A673 (cell line): ENCODE data around the gene DENND1A. TPM values are rescaled to one million over a fixed set of nuclear protein-coding genes. Genes with fewer than 3 reads are reported as not detected.

Experiments used
- BruUV-seq: library from RNA; stranded (reverse); fragments of 400-500 nt; replicated peaks from 2 replicates; lab custom pipeline; 2021; lab: Mats Ljungman, UMichigan
- CTCF ChIA-PET: fragments of 300-600 bp; sonication (Branson Sonifier 250); formaldehyde crosslinking; loops from one replicate; lab custom pipeline; 2022; ENCODE audit warnings: antibody characterized with exemption; lab: Charles Lee
- POLR2A ChIA-PET: fragments of 300-600 bp; sonication (Branson Sonifier 250); formaldehyde crosslinking; loops from one replicate; lab custom pipeline; 2022; ENCODE audit warnings: antibody characterized with exemption; ENCODE audit not compliant: low non-redundant PET; lab: Charles Lee
- DNase-seq: peaks from one replicate; pipeline ENCODE4 v3.0.0-alpha.2; 2015; ENCODE audit warnings: low spot score
- H3K27ac ChIP-seq: fragments of 200-600 bp; sonication (generic); 2 replicates; pipeline ENCODE4 v1.5.1; 2016; ENCODE audit warnings: mixed run types, low read depth, mild to moderate bottlenecking, mixed read lengths, antibody characterized with exemption, low read length; ENCODE audit not compliant: poor library complexity, severe bottlenecking
- H3K27me3 ChIP-seq: fragments of 200-600 bp; sonication (generic); replicated peaks from 2 replicates; pipeline ENCODE4 v1.6.1; 2017; ENCODE audit warnings: mixed run types, low read depth, mild to moderate bottlenecking, mixed read lengths, antibody characterized with exemption, low read length; ENCODE audit not compliant: insufficient read depth, poor library complexity
- H3K36me3 ChIP-seq: fragments of 200-600 bp; sonication (generic); 2 replicates; pipeline ENCODE4 v1.6.1; 2016; ENCODE audit warnings: mixed run types, mild to moderate bottlenecking, mixed read lengths, antibody characterized with exemption, low read length; ENCODE audit not compliant: insufficient read depth, poor library complexity, severe bottlenecking
- H3K4me1 ChIP-seq: fragments of 200-600 bp; sonication (generic); 2 replicates; pipeline ENCODE4 v1.6.1; 2017; ENCODE audit warnings: mixed run types, mild to moderate bottlenecking, mixed read lengths, antibody characterized with exemption, low read length; ENCODE audit not compliant: insufficient read depth, poor library complexity, severe bottlenecking
- H3K4me3 ChIP-seq: fragments of 200-600 bp; sonication (generic); 2 replicates; pipeline ENCODE4 v1.5.1; 2016; ENCODE audit warnings: low read depth, mixed run types, mild to moderate bottlenecking, mixed read lengths, low read length; ENCODE audit not compliant: poor library complexity, severe bottlenecking
- H3K9me3 ChIP-seq: fragments of 200-600 bp; sonication (generic); 2 replicates; pipeline ENCODE4 v1.6.1; 2016; ENCODE audit warnings: mixed run types, low read depth, mild to moderate bottlenecking, mixed read lengths, antibody characterized with exemption, low read length; ENCODE audit not compliant: poor library complexity, severe bottlenecking
- EZH2 ChIP-seq: fragments of 200-600 bp; sonication (generic); IDR thresholded peaks from 2 replicates; pipeline ENCODE4 v1.6.1; 2017; ENCODE audit warnings: borderline replicate concordance, low read depth, mild to moderate bottlenecking, mixed read lengths, antibody characterized with exemption, low read length; ENCODE audit not compliant: poor library complexity, severe bottlenecking
- intact Hi-C: fragments of 100-400 bp; cut with micrococcal nuclease; formaldehyde crosslinking; loops from one replicate; pipeline ENCODE4 v1.10.0; 2022; ENCODE audit not compliant: unreplicated experiment
- total RNA-seq: library from RNA; stranded (reverse); gene quantifications from 2 replicates; pipeline ENCODE4 v1.2.3, GENCODE V29; 2021
- TF ChIP-seq, protein P1 (sequence below): fragments of 300-800, 200-600 bp; sonication (generic); conservative IDR thresholded peaks from 2 replicates; pipeline ENCODE4 v1.5.1; 2017; ENCODE audit warnings: low read depth, mild to moderate bottlenecking, antibody characterized with exemption, low read length, moderate library complexity, mixed read lengths

Gene DENND1A
- total RNA-seq, 1 experiment from 2014 or later: 12.0 TPM

DNA sequence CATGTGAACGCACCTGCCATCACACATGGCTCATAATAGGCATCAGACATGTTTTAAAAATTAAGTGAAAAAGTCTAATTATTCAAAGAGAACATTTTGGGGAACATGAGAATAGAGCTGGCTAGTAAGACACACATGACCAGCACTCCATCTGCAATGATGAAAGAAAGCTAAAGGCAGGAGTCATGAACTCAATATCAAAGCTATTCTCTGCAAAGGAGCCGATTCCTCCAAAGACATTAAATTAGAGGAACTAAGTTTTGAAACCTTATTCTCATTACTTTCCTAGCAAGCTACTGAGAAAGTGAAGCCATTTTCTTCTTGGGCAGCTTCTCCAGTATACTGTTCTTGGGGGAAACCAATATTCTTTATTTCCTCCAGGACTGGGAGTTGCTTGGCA lies 401.9 kb downstream of the DENND1A start:
- no TSS peak for BruUV-seq

DNA sequence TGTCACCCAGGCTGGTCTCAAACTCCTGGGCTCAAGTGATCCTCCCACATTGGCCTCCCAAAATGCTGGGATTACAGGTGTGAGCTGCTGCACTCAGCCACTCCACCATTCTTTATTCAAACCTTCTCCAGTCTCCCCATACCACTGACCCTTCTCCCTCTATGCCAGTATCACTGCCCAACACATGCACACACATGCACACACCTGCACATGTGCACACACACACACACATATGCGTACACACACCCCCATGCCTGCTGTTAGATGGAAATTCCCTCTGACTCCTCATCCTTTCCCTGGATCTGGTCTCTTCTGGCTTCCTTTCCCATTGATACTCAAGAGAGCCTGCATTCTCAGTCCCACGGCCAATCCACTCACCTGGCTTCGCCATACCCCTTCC lies 404.0 kb downstream of the DENND1A start:
- no peak for DNase-seq
- Histone ChIP-seq H3K36me3 (no peaks in the 10 kb centered on the region), H3K4me1 (no peaks in the 10 kb centered on the region), H3K27me3 (peaks cover 3% of the 10 kb centered on the region), H3K9me3 (peaks cover 10% of the 10 kb centered on the region), H3K4me3 (no peak overlapping the region), H3K27ac (no peak overlapping the region)
- no TSS peak for BruUV-seq
- CTCF ChIA-PET: no interaction called here
- TF ChIP-seq, protein P1, sequence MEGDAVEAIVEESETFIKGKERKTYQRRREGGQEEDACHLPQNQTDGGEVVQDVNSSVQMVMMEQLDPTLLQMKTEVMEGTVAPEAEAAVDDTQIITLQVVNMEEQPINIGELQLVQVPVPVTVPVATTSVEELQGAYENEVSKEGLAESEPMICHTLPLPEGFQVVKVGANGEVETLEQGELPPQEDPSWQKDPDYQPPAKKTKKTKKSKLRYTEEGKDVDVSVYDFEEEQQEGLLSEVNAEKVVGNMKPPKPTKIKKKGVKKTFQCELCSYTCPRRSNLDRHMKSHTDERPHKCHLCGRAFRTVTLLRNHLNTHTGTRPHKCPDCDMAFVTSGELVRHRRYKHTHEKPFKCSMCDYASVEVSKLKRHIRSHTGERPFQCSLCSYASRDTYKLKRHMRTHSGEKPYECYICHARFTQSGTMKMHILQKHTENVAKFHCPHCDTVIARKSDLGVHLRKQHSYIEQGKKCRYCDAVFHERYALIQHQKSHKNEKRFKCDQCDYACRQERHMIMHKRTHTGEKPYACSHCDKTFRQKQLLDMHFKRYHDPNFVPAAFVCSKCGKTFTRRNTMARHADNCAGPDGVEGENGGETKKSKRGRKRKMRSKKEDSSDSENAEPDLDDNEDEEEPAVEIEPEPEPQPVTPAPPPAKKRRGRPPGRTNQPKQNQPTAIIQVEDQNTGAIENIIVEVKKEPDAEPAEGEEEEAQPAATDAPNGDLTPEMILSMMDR: no peak
- TF ChIP-seq EZH2: no peak
- POLR2A ChIA-PET: no interaction called here
- intact Hi-C loops: no loop called here

More for the DNA sequence above, 401.9 kb downstream of the DENND1A start:
- Histone ChIP-seq H3K27ac (no peak overlapping the region), H3K4me1 (no peaks in the 10 kb centered on the region), H3K36me3 (no peaks in the 10 kb centered on the region), H3K9me3 (peaks cover 10% of the 10 kb centered on the region), H3K27me3 (peaks cover 3% of the 10 kb centered on the region), H3K4me3 (no peak overlapping the region)
- DNase-seq: no peak
- TF ChIP-seq EZH2: no peak
- TF ChIP-seq, protein P1: no peak
- POLR2A ChIA-PET: no interaction called here
- intact Hi-C loops: no loop called here
- CTCF ChIA-PET: no interaction called here

DNA sequence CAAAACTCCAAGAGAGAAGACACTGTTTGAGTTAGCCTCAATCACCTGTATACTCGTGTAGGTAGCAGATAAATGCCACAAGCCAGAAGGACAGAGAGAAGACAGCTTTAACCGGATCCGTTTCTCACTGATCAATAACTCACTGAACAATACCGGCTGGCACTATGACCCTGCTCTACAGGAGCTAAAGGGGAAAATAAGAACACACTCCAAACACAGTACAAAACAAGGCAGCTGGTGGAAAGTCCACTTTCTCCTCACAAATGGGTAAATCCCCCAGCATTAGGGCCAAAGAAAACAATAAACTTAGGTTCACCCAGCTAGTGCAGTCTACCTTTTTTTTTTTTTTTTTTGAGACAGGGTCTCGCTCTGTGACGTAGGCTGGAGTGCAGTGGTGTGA lies 404.5 kb downstream of the DENND1A start:
- Histone ChIP-seq H3K27me3 (peaks cover 3% of the 10 kb centered on the region), H3K9me3 (peaks cover 10% of the 10 kb centered on the region), H3K4me1 (no peaks in the 10 kb centered on the region), H3K36me3 (no peaks in the 10 kb centered on the region), H3K4me3 (no peak overlapping the region), H3K27ac (no peak overlapping the region)
- intact Hi-C loops: no loop called here
- TF ChIP-seq, protein P1: no peak
- TF ChIP-seq EZH2: no peak
- ChIA-PET POLR2A (no interaction called here), CTCF (no interaction called here)
- no TSS peak for BruUV-seq
- no peak for DNase-seq
